Adipocyte (in vitro differentiated cells): ENCODE measurements around the gene PUM2.

Source experiments
- DNase-seq: peaks from one replicate; pipeline ENCODE4 v3.0.0-alpha.2; 2015; ENCODE audit warnings: low read depth
- H3K27me3 ChIP-seq: replicated peaks from 2 replicates; pipeline ENCODE4 v1.7.0; 2013; ENCODE audit warnings: mild to moderate bottlenecking, low read length, moderate library complexity; ENCODE audit not compliant: control insufficient read depth, insufficient read depth
- H3K36me3 ChIP-seq: 2 replicates; pipeline ENCODE4 v1.7.0; 2013; ENCODE audit warnings: low read length, mild to moderate bottlenecking, moderate library complexity; ENCODE audit not compliant: control insufficient read depth, insufficient read depth, severe bottlenecking
- H3K4me1 ChIP-seq: 2 replicates; pipeline ENCODE4 v1.7.0; 2013; ENCODE audit warnings: mild to moderate bottlenecking, low read length, moderate library complexity; ENCODE audit not compliant: control insufficient read depth, insufficient read depth
- H3K4me3 ChIP-seq: 2 replicates; pipeline ENCODE4 v1.7.0; 2013; ENCODE audit warnings: mild to moderate bottlenecking, low read length, moderate library complexity
- H3K9ac ChIP-seq: 2 replicates; pipeline ENCODE4 v1.7.0; 2013; ENCODE audit warnings: mild to moderate bottlenecking, low read length, moderate library complexity
- H3K9me3 ChIP-seq: 2 replicates; pipeline ENCODE4 v1.7.0; 2013; ENCODE audit warnings: mild to moderate bottlenecking, low read length, moderate library complexity; ENCODE audit not compliant: control insufficient read depth

The PUM2 gene

GRCh38 chr2:20219763-20220380 lies 130.8 kb downstream of the PUM2 start:
- Histone ChIP-seq H3K36me3 (no peaks in the 10 kb centered on the region), H3K9me3 (no peaks in the 10 kb centered on the region), H3K4me1 (peaks cover 16% of the 10 kb centered on the region), H3K9ac (no peak overlapping the region), H3K4me3 (no peak overlapping the region), H3K27me3 (no peaks in the 10 kb centered on the region)
- no peak for DNase-seq

- Histone ChIP-seq H3K4me1 (peaks cover 20% of the 10 kb centered on the region), H3K36me3 (no peaks in the 10 kb centered on the region), H3K4me3 (no peak overlapping the region), H3K9ac (no peak overlapping the region), H3K9me3 (no peaks in the 10 kb centered on the region), H3K27me3 (no peaks in the 10 kb centered on the region)
- no peak for DNase-seq
These were observed 132.0 kb downstream of the PUM2 start for GRCh38 chr2:20218331-20219320.

- Histone ChIP-seq H3K9ac (no peak overlapping the region), H3K27me3 (no peaks in the 10 kb centered on the region), H3K36me3 (no peaks in the 10 kb centered on the region), H3K4me1 (peaks cover 27% of the 10 kb centered on the region), H3K9me3 (no peaks in the 10 kb centered on the region), H3K4me3 (no peak overlapping the region)
- DNase-seq, result no peak
These were observed 133.3 kb downstream of the PUM2 start for GRCh38 chr2:20217041-20217970.

- Histone ChIP-seq H3K4me3 (no peak overlapping the region), H3K4me1 (peaks cover 18% of the 10 kb centered on the region), H3K36me3 (no peaks in the 10 kb centered on the region), H3K9ac (no peak overlapping the region), H3K9me3 (no peaks in the 10 kb centered on the region), H3K27me3 (no peaks in the 10 kb centered on the region)
- no peak for DNase-seq
These were observed 134.3 kb downstream of the PUM2 start for GRCh38 chr2:20216130-20217025.

GRCh38 chr2:20215183-20216040 lies 135.2 kb downstream of the PUM2 start:
- Histone ChIP-seq H3K9me3 (no peaks in the 10 kb centered on the region), H3K27me3 (no peaks in the 10 kb centered on the region), H3K4me1 (peaks cover 12% of the 10 kb centered on the region), H3K4me3 (no peak overlapping the region), H3K36me3 (no peaks in the 10 kb centered on the region), H3K9ac (no peak overlapping the region)
- DNase-seq, result no peak

- DNase-seq, result no peak
- Histone ChIP-seq H3K4me3 (no peak overlapping the region), H3K4me1 (peaks cover 12% of the 10 kb centered on the region), H3K27me3 (no peaks in the 10 kb centered on the region), H3K9ac (no peak overlapping the region), H3K9me3 (no peaks in the 10 kb centered on the region), H3K36me3 (no peaks in the 10 kb centered on the region)
These were observed 136.0 kb downstream of the PUM2 start for GRCh38 chr2:20214566-20215182.

- no peaks in the 10 kb centered on the region for H3K9me3 ChIP-seq
- peaks cover 12% of the 10 kb centered on the region for H3K4me1 ChIP-seq
- no peak overlapping the region for H3K9ac ChIP-seq
- no peak overlapping the region for H3K4me3 ChIP-seq
- no peaks in the 10 kb centered on the region for H3K27me3 ChIP-seq
- no peaks in the 10 kb centered on the region for H3K36me3 ChIP-seq
- no peak for DNase-seq
These were observed 136.7 kb downstream of the PUM2 start for GRCh38 chr2:20213651-20214565.

GRCh38 chr2:20212871-20213503 lies 137.7 kb downstream of the PUM2 start:
- H3K4me1 ChIP-seq, result peaks cover 21% of the 10 kb centered on the region

More at GRCh38 chr2:20212871-20213503, 137.7 kb downstream of the PUM2 start:
- H3K9me3 ChIP-seq, result no peaks in the 10 kb centered on the region
- no peaks in the 10 kb centered on the region for H3K27me3 ChIP-seq
- no peaks in the 10 kb centered on the region for H3K36me3 ChIP-seq
- no peak for DNase-seq
- H3K4me3 ChIP-seq, result no peak overlapping the region
- no peak overlapping the region for H3K9ac ChIP-seq
